GM08714 (cell line): ENCODE measurements around the gene SSR1.
"Not testable (repeated sequence)": the region's sequence is repeated elsewhere in the genome, so short reads cannot be mapped to it uniquely, and the experiment has no call there.

Experiments used
- H3K4me3 ChIP-seq: fragments of 200-500 bp; sonication (Bioruptor generic); 2 replicates; pipeline ENCODE4 v1.5.1; 2014; ENCODE audit warnings: mild to moderate bottlenecking, low read length, inconsistent platforms
- ZNF274 ChIP-seq: IDR thresholded peaks from 2 replicates; pipeline ENCODE4 v1.6.1; 2012; ENCODE audit warnings: mild to moderate bottlenecking, low read depth, low read length

Gene SSR1

GRCh38 chr6:7309050-7309449 is 3.9 kb downstream of the SSR1 start:
- no peak for TF ChIP-seq ZNF274
- no peak overlapping the region for H3K4me3 ChIP-seq

- no peak for TF ChIP-seq ZNF274
Measured at GRCh38 chr6:7307533-7307932, 5.5 kb downstream of the SSR1 start.

GRCh38 chr6:7304821-7305220 is 8.2 kb downstream of the SSR1 start:
- no peak for TF ChIP-seq ZNF274
- H3K4me3 ChIP-seq: no peak overlapping the region

More at GRCh38 chr6:7307533-7307932, 5.5 kb downstream of the SSR1 start:
- no peak overlapping the region for H3K4me3 ChIP-seq

- no peak for TF ChIP-seq ZNF274
- H3K4me3 ChIP-seq: no peak overlapping the region
Measured at GRCh38 chr6:7301702-7302101, 11.3 kb downstream of the SSR1 start.

GRCh38 chr6:7300926-7301325 is 12.1 kb downstream of the SSR1 start:
- no peak overlapping the region for H3K4me3 ChIP-seq
- no peak for TF ChIP-seq ZNF274

GRCh38 chr6:7298113-7298512 is 14.9 kb downstream of the SSR1 start:
- no peak for TF ChIP-seq ZNF274

GRCh38 chr6:7296602-7297001 is 16.4 kb downstream of the SSR1 start:
- H3K4me3 ChIP-seq: no peak overlapping the region
- no peak for TF ChIP-seq ZNF274

More at GRCh38 chr6:7298113-7298512, 14.9 kb downstream of the SSR1 start:
- no peak overlapping the region for H3K4me3 ChIP-seq

GRCh38 chr6:7295916-7296315 is 17.1 kb downstream of the SSR1 start:
- no peak overlapping the region for H3K4me3 ChIP-seq
- no peak for TF ChIP-seq ZNF274

GRCh38 chr6:7292596-7293255 is 20.3 kb downstream of the SSR1 start:
- TF ChIP-seq ZNF274: no peak
- H3K4me3 ChIP-seq: no peak overlapping the region

- TF ChIP-seq ZNF274: no peak
- no peak overlapping the region for H3K4me3 ChIP-seq
Measured at GRCh38 chr6:7290079-7290478, 22.9 kb downstream of the SSR1 start.

GRCh38 chr6:7285416-7285815 is 27.6 kb downstream of the SSR1 start:
- no peak for TF ChIP-seq ZNF274

GRCh38 chr6:7283676-7284075 is 29.3 kb downstream of the SSR1 start:
- no peak overlapping the region for H3K4me3 ChIP-seq
- no peak for TF ChIP-seq ZNF274

More at GRCh38 chr6:7285416-7285815, 27.6 kb downstream of the SSR1 start:
- H3K4me3 ChIP-seq: no peak overlapping the region

GRCh38 chr6:7282097-7282906 is 30.7 kb downstream of the SSR1 start:
- no peak overlapping the region for H3K4me3 ChIP-seq
- TF ChIP-seq ZNF274: no peak

GRCh38 chr6:7276199-7276524 is 36.8 kb downstream of the SSR1 start:
- no peak for TF ChIP-seq ZNF274
- H3K4me3 ChIP-seq: no peak overlapping the region

- H3K4me3 ChIP-seq: not testable (repeated sequence)
Measured at GRCh38 chr6:7274525-7274924, 38.5 kb downstream of the SSR1 start.

- TF ChIP-seq ZNF274: no peak
- H3K4me3 ChIP-seq: no peak overlapping the region
Measured at GRCh38 chr6:7273709-7274108, 39.3 kb downstream of the SSR1 start.

GRCh38 chr6:7271205-7271534 is 41.8 kb downstream of the SSR1 start:
- H3K4me3 ChIP-seq: no peak overlapping the region
- no peak for TF ChIP-seq ZNF274
